ENCODE measurements around the gene KRTAP22-2.

KRTAP22-2 gene

DNA sequence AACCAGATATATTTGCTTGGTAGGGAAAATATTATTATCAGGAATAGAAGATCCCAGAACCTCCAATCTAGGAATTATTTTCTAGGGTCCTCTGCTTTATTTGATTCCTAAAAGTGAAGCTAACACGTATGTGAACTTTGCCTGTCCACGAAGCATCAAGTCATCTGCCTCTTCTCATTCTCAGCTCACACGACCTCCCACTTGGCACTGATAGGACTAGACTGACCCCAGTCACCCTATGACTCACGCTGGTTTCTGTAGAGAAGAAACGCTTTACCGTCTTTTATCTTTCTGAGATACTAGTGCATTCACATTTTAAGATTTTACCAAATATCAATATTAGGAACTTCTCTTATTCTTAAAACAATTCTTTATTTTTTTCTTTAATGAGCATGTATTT lies 27.1 kb downstream of the KRTAP22-2 start:
- no peak for DNase-seq (ENCODE audit: low read depth)

GRCh38 chr21:30561957-30562356 lies 28.2 kb downstream of the KRTAP22-2 start:
- DNase-seq (ENCODE audit: low read depth), result no peak

DNA sequence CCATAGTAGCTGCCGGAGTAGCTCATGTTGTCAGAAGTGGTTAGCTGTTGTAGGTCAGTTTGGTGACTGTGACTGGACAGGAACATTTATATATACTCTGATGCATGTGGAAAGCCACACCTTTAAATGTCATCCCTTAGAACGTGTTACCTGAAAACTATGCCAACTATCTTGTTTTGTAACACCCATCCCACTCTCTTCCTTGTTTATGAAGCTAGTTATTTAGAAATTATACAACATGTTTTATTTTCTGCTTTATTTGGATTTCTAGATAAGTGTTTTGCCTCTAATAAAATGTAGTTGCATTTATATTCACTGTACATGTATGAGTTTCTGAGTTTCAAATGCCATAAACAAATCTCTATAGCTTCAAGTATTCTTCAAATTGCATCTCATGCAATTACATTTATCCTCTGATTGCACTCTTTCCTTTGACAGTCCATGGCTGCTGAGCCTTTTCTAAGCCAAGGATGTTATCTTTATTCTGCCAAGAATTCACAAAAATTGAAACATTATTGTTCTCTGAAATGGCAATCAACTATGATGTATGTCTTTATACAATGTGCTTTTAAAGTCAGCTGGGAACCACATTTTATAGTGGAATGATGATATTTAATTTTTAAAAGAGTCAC lies 28.8 kb downstream of the KRTAP22-2 start, which contains the start of gene KRTAP19-7:
Gene KRTAP19-7 (minus strand): TSS at position 51 of the 632 bp plus-strand sequence. CDS start 25 bp downstream, at position 26.
- no peak for DNase-seq (ENCODE audit: low read depth)

DNA sequence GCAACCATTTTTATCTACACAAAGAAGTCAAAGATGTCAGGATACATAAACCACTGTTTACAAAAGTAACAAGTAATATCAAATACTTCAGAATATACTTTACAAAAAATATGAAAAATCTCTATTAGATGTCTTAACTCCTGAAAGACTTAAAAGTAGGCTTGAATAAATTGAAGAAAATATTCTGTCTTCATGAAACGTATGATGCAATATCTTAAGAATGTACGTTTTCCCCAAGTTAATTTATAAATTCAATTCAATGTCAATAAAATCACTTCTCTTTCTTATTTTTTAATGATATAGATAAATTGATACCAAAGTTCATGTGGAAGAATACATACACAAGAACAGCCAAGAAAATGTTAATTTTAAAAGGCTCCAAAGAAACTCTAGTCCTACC lies 35.1 kb downstream of the KRTAP22-2 start:
- no peak for DNase-seq (ENCODE audit: low read depth)

GRCh38 chr21:30552782-30553181 lies 37.4 kb downstream of the KRTAP22-2 start:
- no peak for DNase-seq (ENCODE audit: low read depth)

DNA sequence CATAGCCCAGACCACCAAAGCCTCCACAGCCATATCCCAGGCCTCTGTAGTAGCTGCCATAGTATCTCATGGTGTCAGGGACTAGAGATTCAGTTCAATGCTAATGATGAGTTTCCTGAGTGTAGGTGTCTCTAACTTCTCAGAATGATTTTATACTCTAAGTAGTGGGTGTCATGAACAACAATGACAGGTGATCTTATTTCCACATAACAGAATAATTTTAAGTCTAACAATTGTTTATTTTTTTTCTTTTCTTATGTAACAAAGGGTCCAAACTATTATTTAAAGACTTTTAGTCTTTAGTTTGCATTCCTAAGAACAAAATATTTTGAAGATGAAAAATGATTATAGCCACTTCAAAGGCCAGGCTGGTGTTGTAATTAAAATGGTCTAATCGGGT lies 48.4 kb downstream of the KRTAP22-2 start, which contains the start of gene KRTAP19-6:
Gene KRTAP19-6 (minus strand): TSS at position 101 of the 400 bp plus-strand sequence. CDS start 31 bp downstream, at position 70.
- DNase-seq (ENCODE audit: low read depth), result no peak
